OCI-LY1 (cell line): ENCODE results near the gene DPP7.
A peak's percentile ranks its signal among the peaks of the same experiment; 100 is the strongest.

ENCODE experiments used
- H2AFZ ChIP-seq: fragments of 200-600 bp; sonication (generic), shearing (Covaris generic); 2 replicates; pipeline ENCODE4 v1.6.0; 2014; ENCODE audit warnings: antibody characterized with exemption, mild to moderate bottlenecking, low read length
- H3F3A ChIP-seq: fragments of 200-600 bp; sonication (generic), shearing (Covaris generic); 2 replicates; pipeline ENCODE4 v1.6.0; 2014; ENCODE audit warnings: mild to moderate bottlenecking, antibody characterized with exemption, low read length, moderate library complexity; ENCODE audit not compliant: insufficient read depth
- H3K27ac ChIP-seq: fragments of 200-600 bp; sonication (generic); 2 replicates; pipeline ENCODE4 v1.5.1; 2014; ENCODE audit warnings: low read length, mixed run types, mild to moderate bottlenecking, low read depth; ENCODE audit not compliant: poor library complexity, severe bottlenecking
- H3K27me3 ChIP-seq: fragments of 200-600 bp; sonication (generic); 2 replicates; pipeline ENCODE4 v1.6.0; 2014; ENCODE audit warnings: antibody characterized with exemption, mild to moderate bottlenecking, low read length, moderate library complexity; ENCODE audit not compliant: insufficient read depth
- H3K36me3 ChIP-seq: fragments of 200-600 bp; sonication (generic); 2 replicates; pipeline ENCODE4 v1.6.1; 2014; ENCODE audit warnings: mild to moderate bottlenecking, antibody characterized with exemption, low read length, moderate library complexity, mixed read lengths; ENCODE audit not compliant: insufficient read depth
- H3K4me1 ChIP-seq: fragments of 200-600 bp; sonication (generic); 2 replicates; pipeline ENCODE4 v1.5.1; 2014; ENCODE audit warnings: mild to moderate bottlenecking, low read length, moderate library complexity; ENCODE audit not compliant: insufficient read depth, severe bottlenecking
- H3K4me2 ChIP-seq: fragments of 200-600 bp; sonication (generic), shearing (Covaris generic); 2 replicates; pipeline ENCODE4 v1.6.1; 2014; ENCODE audit warnings: low read length
- H3K4me3 ChIP-seq: fragments of 200-600 bp; sonication (generic); 2 replicates; pipeline ENCODE4 v1.5.1; 2014; ENCODE audit warnings: low read length, low read depth, mild to moderate bottlenecking, mixed read lengths; ENCODE audit not compliant: poor library complexity, severe bottlenecking
- H3K79me2 ChIP-seq: fragments of 200-600 bp; shearing (Covaris generic); 2 replicates; pipeline ENCODE4 v1.6.1; 2016; ENCODE audit warnings: mixed run types, low read length, mixed read lengths; ENCODE audit not compliant: insufficient read depth
- H3K9ac ChIP-seq: fragments of 200-600 bp; sonication (generic), shearing (Covaris generic); 2 replicates; pipeline ENCODE4 v1.6.1; 2014; ENCODE audit warnings: mild to moderate bottlenecking, low read length, mixed read lengths
- H3K9me2 ChIP-seq: fragments of 200-600 bp; sonication (generic), shearing (Covaris generic); 2 replicates; pipeline ENCODE4 v1.6.1; 2014; ENCODE audit warnings: low read depth, mild to moderate bottlenecking, low read length, mixed read lengths
- H3K9me3 ChIP-seq: fragments of 200-600 bp; shearing (Covaris generic); 2 replicates; pipeline ENCODE4 v1.6.1; 2014; ENCODE audit warnings: low read length, mixed read lengths
- H4K20me1 ChIP-seq: fragments of 200-600 bp; sonication (generic), shearing (Covaris generic); 2 replicates; pipeline ENCODE4 v1.6.0; 2016; ENCODE audit warnings: mild to moderate bottlenecking, low read length; ENCODE audit not compliant: insufficient read depth
- CTCF ChIP-seq: fragments of 200-600 bp; sonication (generic), shearing (Covaris generic); IDR thresholded peaks from 2 replicates; pipeline ENCODE4 v1.5.1; 2017; ENCODE audit warnings: mild to moderate bottlenecking, antibody characterized with exemption, low read length, moderate library complexity, mixed read lengths
- EZH2 ChIP-seq: fragments of 200-600 bp; sonication (generic), shearing (Covaris generic); IDR thresholded peaks from 2 replicates; pipeline ENCODE4 v1.8.0; 2017; ENCODE audit warnings: borderline replicate concordance, mixed run types, mild to moderate bottlenecking, antibody characterized with exemption, low read length, moderate library complexity, mixed read lengths

The DPP7 gene

GRCh38 chr9:137069508-137070091 is 44.9 kb downstream of the DPP7 start:
- H3K9ac ChIP-seq, result peak overlapping the region; percentile 87
- H2AFZ ChIP-seq, result no peak overlapping the region
- peaks cover 21% of the 10 kb centered on the region for H3K36me3 ChIP-seq
- TF ChIP-seq CTCF (no peak), EZH2 (no peak)
- H3K27ac ChIP-seq, result peak overlapping the region; percentile 75
- no peaks in the 10 kb centered on the region for H4K20me1 ChIP-seq
- H3K9me2 ChIP-seq, result no peaks in the 10 kb centered on the region
- peak overlapping the region; percentile 86 for H3K4me2 ChIP-seq
- H3K9me3 ChIP-seq, result no peaks in the 10 kb centered on the region
- H3K27me3 ChIP-seq, result no peaks in the 10 kb centered on the region
- H3K79me2 ChIP-seq, result peaks cover 6% of the 10 kb centered on the region; the same call in 1 of the 2 replicates
- H3K4me3 ChIP-seq, result peak overlapping the region; percentile 75
- peaks cover 30% of the 10 kb centered on the region for H3K4me1 ChIP-seq
- H3F3A ChIP-seq, result no peaks in the 10 kb centered on the region

GRCh38 chr9:137068539-137069507 is 45.7 kb downstream of the DPP7 start:
- H3K79me2 ChIP-seq, result peaks cover 6% of the 10 kb centered on the region; the same call in 1 of the 2 replicates

More at GRCh38 chr9:137068539-137069507, 45.7 kb downstream of the DPP7 start:
- Histone ChIP-seq H3K9me2 (no peaks in the 10 kb centered on the region), H3K4me2 (peak overlapping the region; percentile 86), H2AFZ (no peak overlapping the region), H3K27me3 (no peaks in the 10 kb centered on the region), H3K27ac (peak overlapping the region; percentile 75), H3F3A (no peaks in the 10 kb centered on the region), H3K9ac (peak overlapping the region; percentile 87), H3K9me3 (no peaks in the 10 kb centered on the region), H3K4me1 (peaks cover 28% of the 10 kb centered on the region), H3K4me3 (peak overlapping the region; percentile 75), H4K20me1 (no peaks in the 10 kb centered on the region), H3K36me3 (peaks cover 29% of the 10 kb centered on the region)
- TF ChIP-seq CTCF, result no peak
- no peak for TF ChIP-seq EZH2
